ENCODE measurements around the gene REEP1.

DNA sequence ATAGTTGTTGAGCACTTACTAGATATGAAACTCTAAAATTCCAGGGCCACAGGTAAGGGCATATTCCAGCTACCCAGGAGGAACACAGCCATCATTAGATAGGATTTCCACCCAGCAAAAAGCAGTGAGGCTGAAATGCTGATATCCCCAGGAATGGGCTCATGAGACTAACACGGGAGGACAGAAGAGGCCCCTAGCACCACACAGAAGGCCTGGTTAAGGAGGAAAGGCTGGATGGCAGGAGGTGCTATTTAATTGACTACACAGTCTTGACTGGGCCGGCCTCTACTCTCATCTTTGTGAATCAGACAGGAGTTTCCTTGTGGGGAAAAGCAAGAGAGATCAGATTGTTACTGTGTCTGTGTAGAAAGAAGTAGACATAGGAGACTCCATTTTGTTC is 76.4 kb downstream of the REEP1 start:
- TF ChIP-seq, protein P1, sequence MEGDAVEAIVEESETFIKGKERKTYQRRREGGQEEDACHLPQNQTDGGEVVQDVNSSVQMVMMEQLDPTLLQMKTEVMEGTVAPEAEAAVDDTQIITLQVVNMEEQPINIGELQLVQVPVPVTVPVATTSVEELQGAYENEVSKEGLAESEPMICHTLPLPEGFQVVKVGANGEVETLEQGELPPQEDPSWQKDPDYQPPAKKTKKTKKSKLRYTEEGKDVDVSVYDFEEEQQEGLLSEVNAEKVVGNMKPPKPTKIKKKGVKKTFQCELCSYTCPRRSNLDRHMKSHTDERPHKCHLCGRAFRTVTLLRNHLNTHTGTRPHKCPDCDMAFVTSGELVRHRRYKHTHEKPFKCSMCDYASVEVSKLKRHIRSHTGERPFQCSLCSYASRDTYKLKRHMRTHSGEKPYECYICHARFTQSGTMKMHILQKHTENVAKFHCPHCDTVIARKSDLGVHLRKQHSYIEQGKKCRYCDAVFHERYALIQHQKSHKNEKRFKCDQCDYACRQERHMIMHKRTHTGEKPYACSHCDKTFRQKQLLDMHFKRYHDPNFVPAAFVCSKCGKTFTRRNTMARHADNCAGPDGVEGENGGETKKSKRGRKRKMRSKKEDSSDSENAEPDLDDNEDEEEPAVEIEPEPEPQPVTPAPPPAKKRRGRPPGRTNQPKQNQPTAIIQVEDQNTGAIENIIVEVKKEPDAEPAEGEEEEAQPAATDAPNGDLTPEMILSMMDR (IDR thresholded peaks at IDR 0.05): no peak
- no peak for TF ChIP-seq POLR2AphosphoS5 (IDR thresholded peaks at IDR 0.05)
- no peak for TF ChIP-seq POLR2A (IDR thresholded peaks at IDR 0.05)
- no peak for TF ChIP-seq EP300 (IDR thresholded peaks at IDR 0.05)

All from suprapubic skin (tissue), 4 donors.